Tibial nerve (tissue), 4 donors: ENCODE data around the gene EEF1B2.

Experiments
- CTCF ChIP-seq, 5 experiments: fragments of 200-600 bp in 3 of 5; fragments of 450-650 bp in 2 of 5; sonication (generic) in 3 of 5; IDR thresholded peaks; one replicate each; pipeline ENCODE4 v1.5.1; 2016 to 2019; ENCODE audit warnings: antibody characterized with exemption in 5 of 5, mild to moderate bottlenecking in 3 of 5, moderate library complexity in 2 of 5
- EP300 ChIP-seq, 2 donors: sonication (generic); formaldehyde crosslinking; IDR thresholded peaks; one replicate each; pipeline ENCODE4 v1.6.1; 2017; ENCODE audit warnings: antibody characterized with exemption in 2 of 2, mild to moderate bottlenecking in 1 of 2
- POLR2A ChIP-seq, 2 donors: fragments of 450-650 bp; IDR thresholded peaks; one replicate each; pipeline ENCODE4 v1.6.1; 2017; ENCODE audit warnings: antibody characterized with exemption in 2 of 2, mild to moderate bottlenecking in 2 of 2, moderate library complexity in 2 of 2

GRCh38 chr2:206203331-206203730 lies 43.6 kb downstream of the EEF1B2 start:
- TF ChIP-seq POLR2A (IDR thresholded peaks at IDR 0.05) (no peak), CTCF (IDR thresholded peaks at IDR 0.05) (no peak), EP300 (IDR thresholded peaks at IDR 0.05) (no peak)
